OCI-M2 (cell line): ENCODE results near the gene CDHR2.
A peak's percentile ranks its signal among the peaks of the same experiment; 100 is the strongest.

ENCODE experiments used
- DNase-seq: peaks from one replicate; lab custom pipeline; 2025; ENCODE audit not compliant: unreplicated experiment; lab: John Stamatoyannopoulos, UW

Gene CDHR2

GRCh38 chr5:176529116-176529740 is 19.9 kb upstream of the CDHR2 start:
- DNase-seq: no peak

GRCh38 chr5:176529741-176530141 is 19.4 kb upstream of the CDHR2 start:
- DNase-seq: no peak

GRCh38 chr5:176530393-176530982 is 18.7 kb upstream of the CDHR2 start:
- DNase-seq: no peak

GRCh38 chr5:176530983-176531901 is 17.9 kb upstream of the CDHR2 start:
- DNase-seq: no peak

GRCh38 chr5:176531902-176532493 is 17.1 kb upstream of the CDHR2 start:
- DNase-seq: no peak

GRCh38 chr5:176532795-176533194 is 16.3 kb upstream of the CDHR2 start:
- DNase-seq: no peak

- no peak for DNase-seq
Measured at GRCh38 chr5:176533390-176533789, 15.8 kb upstream of the CDHR2 start.

GRCh38 chr5:176533894-176534611 is 15.1 kb upstream of the CDHR2 start:
- no peak for DNase-seq

- DNase-seq: no peak
Measured at GRCh38 chr5:176534640-176535039, 14.5 kb upstream of the CDHR2 start.

GRCh38 chr5:176535101-176535663 is 14.0 kb upstream of the CDHR2 start:
- no peak for DNase-seq

- no peak for DNase-seq
Measured at GRCh38 chr5:176535664-176536131, 13.4 kb upstream of the CDHR2 start.

GRCh38 chr5:176536132-176536901 is 12.8 kb upstream of the CDHR2 start:
- peak; percentile 15 for DNase-seq

- DNase-seq: peak; percentile 70
Measured at GRCh38 chr5:176536902-176537553, 12.1 kb upstream of the CDHR2 start, which contains the start of gene RNF44. TSS of gene RNF44 (minus strand) at chr5:176537402. CDS start at chr5:176532472, 4,930 bp downstream.

- peak; percentile 74 for DNase-seq
Measured at GRCh38 chr5:176537554-176538229, 11.4 kb upstream of the CDHR2 start.

- DNase-seq: peak; percentile 74
Measured at GRCh38 chr5:176538230-176538988, 10.7 kb upstream of the CDHR2 start.

GRCh38 chr5:176538989-176539384 is 10.2 kb upstream of the CDHR2 start:
- no peak for DNase-seq

- no peak for DNase-seq
Measured at GRCh38 chr5:176540476-176540899, 8.7 kb upstream of the CDHR2 start.

- DNase-seq: no peak
Measured at GRCh38 chr5:176540956-176541337, 8.2 kb upstream of the CDHR2 start.
